Activated CD8-positive, alpha-beta T cell treated with anti-CD3 and anti-CD28 coated beads for 36 hours (primary cell): ENCODE data around the gene SCUBE2. TPM values are rescaled to one million over a fixed set of nuclear protein-coding genes. Genes with fewer than 3 reads are reported as not detected.
"Not testable (repeated sequence)": the region's sequence is repeated elsewhere in the genome, so short reads cannot be mapped to it uniquely, and the experiment has no call there.

ENCODE experiments used
- ATAC-seq: fragments of 200-7000 bp; cut with Tn5 transposase; one replicate; pipeline ENCODE4 v1.10.0; 2021; ENCODE audit warnings: mild to moderate bottlenecking, moderate library complexity
- CTCF ChIA-PET: fragments of 350-600 bp; sonication (Branson Sonifier 250); formaldehyde crosslinking; loops from one replicate; lab custom pipeline; 2021; ENCODE audit warnings: antibody characterized with exemption; lab: Charles Lee
- POLR2A ChIA-PET: fragments of 350-600 bp; sonication (Branson Sonifier 250); formaldehyde crosslinking; loops from one replicate; lab custom pipeline; 2021; ENCODE audit warnings: antibody characterized with exemption; lab: Charles Lee
- DNase-seq: peaks from one replicate; pipeline ENCODE4 v3.0.0-alpha.2; 2020
- H3K27ac Mint-ChIP-seq: one replicate; pipeline ENCODE4 v1.8.0; 2021; ENCODE audit warnings: mild to moderate bottlenecking, mixed read lengths
- H3K27me3 Mint-ChIP-seq: one replicate; pipeline ENCODE4 v1.8.0; 2021; ENCODE audit warnings: mixed read lengths
- H3K36me3 Mint-ChIP-seq: one replicate; pipeline ENCODE4 v1.8.0; 2021; ENCODE audit warnings: low read depth, mixed read lengths
- H3K4me1 Mint-ChIP-seq: one replicate; pipeline ENCODE4 v1.8.0; 2021; ENCODE audit warnings: low read depth, mixed read lengths
- H3K4me3 Mint-ChIP-seq: one replicate; pipeline ENCODE4 v1.8.0; 2021; ENCODE audit warnings: mild to moderate bottlenecking, moderate library complexity, mixed read lengths
- H3K9me3 Mint-ChIP-seq: one replicate; pipeline ENCODE4 v1.8.0; 2021; ENCODE audit warnings: mixed read lengths
- CTCF ChIP-seq: fragments of 200-600 bp; IDR thresholded peaks from one replicate; pipeline ENCODE4 v1.8.0; 2022; ENCODE audit warnings: antibody characterized with exemption, mild to moderate bottlenecking
- intact Hi-C: fragments of 100-400 bp; cut with micrococcal nuclease; formaldehyde crosslinking; loops from one replicate; pipeline ENCODE4 v1.10.0; 2022
- total RNA-seq, 2 experiments: library from RNA; stranded (reverse); gene quantifications; one replicate each; pipeline ENCODE4 v1.2.3, GENCODE V29; 2021

SCUBE2 gene
- total RNA-seq, 2 experiments from 2014 or later: not detected

GRCh38 chr11:8997451-8997850 lies 93.9 kb downstream of the SCUBE2 start:
- no peak for DNase-seq
- no peak overlapping the region for H3K27ac Mint-ChIP-seq
- H3K9me3 Mint-ChIP-seq: no peaks in the 10 kb centered on the region
- no peak for ATAC-seq
- peaks cover 28% of the 10 kb centered on the region for H3K27me3 Mint-ChIP-seq
- CTCF ChIA-PET: interaction anchor here (1.0 to 1.6 kb wide), 2 partner anchors 12 to 18 kb away, joined by 3 to 5 read pairs; no protein-coding TSS in a partner anchor
- intact Hi-C loops: no loop called here
- TF ChIP-seq CTCF: no peak
- no peaks in the 10 kb centered on the region for H3K36me3 Mint-ChIP-seq
- POLR2A ChIA-PET: interaction anchor here (1.5 kb wide), 1 partner anchor 33 kb away, joined by 3 read pairs; the partner anchor contains the start of gene TMEM9B
- H3K4me3 Mint-ChIP-seq: no peak overlapping the region
- H3K4me1 Mint-ChIP-seq: peaks cover 12% of the 10 kb centered on the region

DNA sequence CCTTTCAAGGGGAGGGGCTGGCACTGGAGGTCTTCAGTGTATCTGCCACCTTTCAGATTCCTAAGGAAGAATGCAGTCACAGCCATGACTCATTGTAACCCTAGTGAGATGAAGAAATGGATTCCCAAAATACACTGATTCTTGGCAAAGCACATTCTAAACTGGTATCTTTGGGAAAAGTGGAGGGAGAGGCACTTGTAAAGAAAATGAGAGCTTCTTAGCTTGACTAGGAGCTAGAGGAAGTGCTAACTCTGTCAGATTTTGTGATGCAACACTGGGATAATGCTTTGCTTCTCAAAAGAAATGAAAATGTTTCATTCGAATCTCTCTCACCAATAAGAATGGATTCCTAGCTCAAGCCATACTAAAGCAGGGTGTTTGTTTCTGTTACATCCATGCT lies 101.9 kb downstream of the SCUBE2 start:
- H3K4me3 Mint-ChIP-seq: no peak overlapping the region
- no peaks in the 10 kb centered on the region for H3K4me1 Mint-ChIP-seq
- ChIA-PET POLR2A (no interaction called here), CTCF (no interaction called here)
- no peak for TF ChIP-seq CTCF
- H3K27me3 Mint-ChIP-seq: peaks cover 11% of the 10 kb centered on the region
- ATAC-seq (no peak), DNase-seq (no peak)
- no peaks in the 10 kb centered on the region for H3K36me3 Mint-ChIP-seq
- no peak overlapping the region for H3K27ac Mint-ChIP-seq
- intact Hi-C loops: no loop called here
- H3K9me3 Mint-ChIP-seq: no peaks in the 10 kb centered on the region

- Mint-ChIP-seq H3K9me3 (no peaks in the 10 kb centered on the region), H3K27me3 (peaks cover 11% of the 10 kb centered on the region), H3K4me1 (no peaks in the 10 kb centered on the region), H3K4me3 (no peak overlapping the region), H3K27ac (no peak overlapping the region), H3K36me3 (no peaks in the 10 kb centered on the region)
- no peak for DNase-seq
- CTCF ChIA-PET: interaction anchor here (0.6 kb wide), 1 partner anchor 75 kb away, joined by 4 read pairs; no protein-coding TSS in a partner anchor
- intact Hi-C loops: no loop called here
- no peak for TF ChIP-seq CTCF
- no peak for ATAC-seq
- POLR2A ChIA-PET: interaction anchor here (1.3 kb wide), 1 partner anchor 17 kb away, joined by 4 read pairs; no protein-coding TSS in a partner anchor
These were observed 102.8 kb downstream of the SCUBE2 start for GRCh38 chr11:8988329-8989234.

- DNase-seq (no peak), ATAC-seq (no peak)
- POLR2A ChIA-PET: interaction anchor here (0.6 kb wide), 1 partner anchor 197 kb away, joined by 4 read pairs; no protein-coding TSS in a partner anchor
- H3K4me3 Mint-ChIP-seq: no peak overlapping the region
- no peak overlapping the region for H3K27ac Mint-ChIP-seq
- TF ChIP-seq CTCF: no peak
- no peaks in the 10 kb centered on the region for H3K4me1 Mint-ChIP-seq
- CTCF ChIA-PET: interaction anchor here (1.0 to 2.7 kb wide), 2 partner anchors 151 to 519 kb away, joined by 3 to 8 read pairs; no protein-coding TSS in a partner anchor
- peaks cover 11% of the 10 kb centered on the region for H3K27me3 Mint-ChIP-seq
- H3K9me3 Mint-ChIP-seq: no peaks in the 10 kb centered on the region
- H3K36me3 Mint-ChIP-seq: no peaks in the 10 kb centered on the region
- intact Hi-C loops: no loop called here
These were observed 104.0 kb downstream of the SCUBE2 start for GRCh38 chr11:8987446-8987845.

DNA sequence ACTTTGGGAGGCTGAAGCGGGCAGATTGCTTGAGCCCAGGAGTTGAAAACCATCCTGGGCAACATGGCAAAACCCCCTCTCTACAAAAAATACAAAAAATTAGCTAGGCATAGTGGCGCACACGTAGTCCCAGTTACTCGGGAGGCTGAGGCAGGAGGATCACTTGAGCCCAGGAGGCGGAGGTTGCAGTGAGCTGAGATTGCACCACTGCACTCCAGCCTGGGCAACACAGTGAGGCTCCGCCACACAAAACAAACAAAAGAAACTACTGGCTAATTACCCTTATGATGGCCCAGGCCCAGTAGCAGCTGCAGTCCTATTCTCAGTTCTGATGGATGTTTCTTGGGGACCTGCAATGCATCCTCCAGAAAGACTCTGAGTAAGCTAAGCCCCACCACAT lies 104.6 kb downstream of the SCUBE2 start:
- POLR2A ChIA-PET, H3K27ac Mint-ChIP-seq, DNase-seq, H3K4me3 Mint-ChIP-seq, H3K9me3 Mint-ChIP-seq, intact Hi-C loops, H3K36me3 Mint-ChIP-seq, H3K4me1 Mint-ChIP-seq, H3K27me3 Mint-ChIP-seq, ATAC-seq: not testable (repeated sequence)
- CTCF ChIA-PET: interaction anchor here (0.8 to 2.7 kb wide), 3 partner anchors 151 to 548 kb away, joined by 3 to 8 read pairs (median 3); no protein-coding TSS in a partner anchor
